Endothelial cell of umbilical vein (primary cell): ENCODE measurements around the gene ELF4. TPM values are rescaled to one million over a fixed set of nuclear protein-coding genes. Genes with fewer than 3 reads are reported as not detected.

ENCODE experiments used
- BruUV-seq: library from RNA; stranded (reverse); fragments of 400-500 nt; replicated peaks from 2 replicates; lab custom pipeline; 2021; lab: Mats Ljungman, UMichigan
- CTCF ChIA-PET: fragments of 300-600, 350-600 bp; sonication (Branson Sonifier 250); formaldehyde crosslinking; loops from one replicate; lab custom pipeline; 2021; ENCODE audit warnings: antibody characterized with exemption, inconsistent platforms; lab: Charles Lee
- POLR2A ChIA-PET: fragments of 300-600, 350-600 bp; sonication (Branson Sonifier 250); formaldehyde crosslinking; loops from one replicate; lab custom pipeline; 2021; ENCODE audit warnings: antibody characterized with exemption, inconsistent platforms; lab: Charles Lee
- DNase-seq: peaks from one replicate; pipeline ENCODE4 v3.0.0-alpha.2; 2011; ENCODE audit warnings: low read depth, low spot score
- FAIRE-seq: peaks from 2 replicates; lab custom pipeline; 2011; peaks lifted over from hg19 to GRCh38; lab: Jason Lieb, UNC
- H2AFZ ChIP-seq: 2 replicates; pipeline ENCODE4 v1.6.0; 2012; ENCODE audit warnings: low read depth, low read length, control low read depth, inconsistent platforms
- H3K27ac ChIP-seq: 2 replicates; pipeline ENCODE4 v1.5.1; 2011; ENCODE audit warnings: low read depth, mild to moderate bottlenecking, control low read depth, low read length, moderate library complexity; ENCODE audit not compliant: insufficient read depth
- H3K27me3 ChIP-seq, 2 experiments: 2 replicates each; pipeline versions ENCODE4 v1.6.0 to v1.6.1; 2011; ENCODE audit warnings: low read length in 2 of 2, mixed read lengths in 1 of 2; ENCODE audit not compliant: control insufficient read depth in 2 of 2, insufficient read depth in 2 of 2
- H3K36me3 ChIP-seq, 2 experiments: 2 replicates in 1 of 2; 3 replicates in 1 of 2; pipeline ENCODE4 v1.5.1; 2011; ENCODE audit warnings: low read length in 2 of 2, mild to moderate bottlenecking in 1 of 2, moderate library complexity in 1 of 2; ENCODE audit not compliant: control insufficient read depth in 2 of 2, insufficient read depth in 2 of 2; ENCODE audit errors: extremely low read depth in 1 of 2
- H3K4me1 ChIP-seq: 3 replicates; pipeline ENCODE4 v1.5.1; 2011; ENCODE audit warnings: mild to moderate bottlenecking, low read length; ENCODE audit not compliant: control insufficient read depth, insufficient read depth; ENCODE audit errors: extremely low read depth
- H3K4me2 ChIP-seq: 2 replicates; pipeline ENCODE4 v1.6.1; 2011; ENCODE audit warnings: low read length, control low read depth, mixed read lengths; ENCODE audit not compliant: insufficient read depth
- H3K4me3 ChIP-seq, 3 experiments: fragments of 200-600 bp in 1 of 3; sonication (generic), shearing (Covaris generic) in 1 of 3; replicated peaks in 1 of 3; 2 replicates each; pipeline ENCODE4 v1.5.1; 2011 to 2016; ENCODE audit warnings: control low read depth in 3 of 3, low read length in 3 of 3, mild to moderate bottlenecking in 2 of 3, inconsistent platforms in 1 of 3, low read depth in 1 of 3, moderate library complexity in 1 of 3; ENCODE audit not compliant: insufficient read depth in 1 of 3
- H3K79me2 ChIP-seq: 2 replicates; pipeline ENCODE4 v1.6.0; 2012; ENCODE audit warnings: low read length, inconsistent platforms; ENCODE audit not compliant: control insufficient read depth, insufficient read depth
- H3K9ac ChIP-seq: replicated peaks from 2 replicates; pipeline ENCODE3; 2011; ENCODE audit warnings: low read length, control low read depth; ENCODE audit not compliant: insufficient read depth; ENCODE audit errors: extremely low read depth
- H3K9me1 ChIP-seq: replicated peaks from 3 replicates; pipeline ENCODE4 v1.6.0; 2011; ENCODE audit warnings: mild to moderate bottlenecking, low read length; ENCODE audit not compliant: control insufficient read depth, insufficient read depth; ENCODE audit errors: extremely low read depth
- H3K9me3 ChIP-seq: replicated peaks from 2 replicates; pipeline ENCODE4 v1.5.1; 2012; ENCODE audit warnings: low read length, inconsistent platforms; ENCODE audit not compliant: control insufficient read depth, insufficient read depth
- H4K20me1 ChIP-seq: replicated peaks from 2 replicates; pipeline ENCODE3; 2011; ENCODE audit warnings: mild to moderate bottlenecking, low read length; ENCODE audit not compliant: control insufficient read depth, insufficient read depth; ENCODE audit errors: extremely low read depth
- CTCF ChIP-seq, 2 donors: IDR thresholded peaks; 1 replicate in 1 of 2; 2 replicates in 1 of 2; pipeline ENCODE4 v1.5.1; 2011; ENCODE audit warnings: low read length in 2 of 2, mild to moderate bottlenecking in 2 of 2, moderate library complexity in 2 of 2, control low read depth in 1 of 2, inconsistent platforms in 1 of 2, low read depth in 1 of 2; ENCODE audit not compliant: insufficient read depth in 1 of 2; ENCODE audit errors: extremely low read depth in 1 of 2
- EZH2 ChIP-seq: IDR thresholded peaks from 2 replicates; pipeline ENCODE4 v1.6.1; 2012; ENCODE audit warnings: borderline replicate concordance, low read depth, mild to moderate bottlenecking, moderate library complexity, low read length, inconsistent platforms; ENCODE audit not compliant: severe bottlenecking
- FOS ChIP-seq: IDR thresholded peaks from 2 replicates; pipeline ENCODE4 v1.6.1; 2011; ENCODE audit warnings: mild to moderate bottlenecking, low read length, moderate library complexity, borderline replicate concordance; ENCODE audit not compliant: insufficient read depth
- GATA2 ChIP-seq: IDR thresholded peaks from 2 replicates; pipeline ENCODE4 v1.7.0; 2011; ENCODE audit warnings: low read depth, mild to moderate bottlenecking, moderate library complexity, mixed read lengths, low read length; ENCODE audit not compliant: insufficient read length, insufficient read depth
- JUN ChIP-seq: IDR thresholded peaks from 2 replicates; pipeline ENCODE4 v1.6.1; 2011; ENCODE audit warnings: borderline replicate concordance, low read depth; ENCODE audit not compliant: insufficient read length, insufficient read depth
- MYC ChIP-seq: IDR thresholded peaks from one replicate; pipeline ENCODE4 v1.6.1; 2011; ENCODE audit warnings: mild to moderate bottlenecking, low read depth, low read length
- POLR2A ChIP-seq: IDR thresholded peaks from 2 replicates; pipeline ENCODE4 v1.6.1; 2012; ENCODE audit warnings: low read depth, mild to moderate bottlenecking, control low read depth, low read length
- POLR2AphosphoS5 ChIP-seq: IDR thresholded peaks from 2 replicates; pipeline ENCODE4 v1.6.1; 2012; ENCODE audit warnings: low read depth, mild to moderate bottlenecking, control low read depth, low read length, moderate library complexity; ENCODE audit not compliant: insufficient read depth
- dilution Hi-C: fragments of 300-500 bp; cut with MboI; formaldehyde crosslinking; loops from one replicate; pipeline ENCODE4 v1.15.0; 2019; ENCODE audit warnings: low sequenced_read_pairs; ENCODE audit not compliant: extremely low pct_ligation_motif_present
- intact Hi-C: fragments of 100-400 bp; cut with micrococcal nuclease; formaldehyde crosslinking; loops from one replicate; pipeline ENCODE4 v1.10.0; 2022
- polyA plus RNA-seq, 4 experiments: library from polyadenylated mRNA; depleted of rRNA in 3 of 4; stranded (reverse) in 3 of 4; unstranded in 1 of 4; fragments of >200 nt; gene quantifications; 2 replicates each; pipeline versions ENCODE4 v1.2.1 to v1.2.3, GENCODE V29; 2011 to 2012; ENCODE audit warnings: missing spikeins in 1 of 4
- total RNA-seq: library from RNA; stranded (reverse); gene quantifications from 2 replicates; pipeline ENCODE4 v1.2.3, GENCODE V29; 2021
- TF ChIP-seq, protein P1 (sequence below): IDR thresholded peaks from 2 replicates; pipeline ENCODE4 v1.6.1; 2011; ENCODE audit not compliant: insufficient read depth, insufficient read length

Gene ELF4
- total and polyA plus RNA-seq, 2 donors (not counting 3 experiments of a cell fraction or from before 2014, with no cell fraction given): 31.9 to 33.4 TPM

DNA sequence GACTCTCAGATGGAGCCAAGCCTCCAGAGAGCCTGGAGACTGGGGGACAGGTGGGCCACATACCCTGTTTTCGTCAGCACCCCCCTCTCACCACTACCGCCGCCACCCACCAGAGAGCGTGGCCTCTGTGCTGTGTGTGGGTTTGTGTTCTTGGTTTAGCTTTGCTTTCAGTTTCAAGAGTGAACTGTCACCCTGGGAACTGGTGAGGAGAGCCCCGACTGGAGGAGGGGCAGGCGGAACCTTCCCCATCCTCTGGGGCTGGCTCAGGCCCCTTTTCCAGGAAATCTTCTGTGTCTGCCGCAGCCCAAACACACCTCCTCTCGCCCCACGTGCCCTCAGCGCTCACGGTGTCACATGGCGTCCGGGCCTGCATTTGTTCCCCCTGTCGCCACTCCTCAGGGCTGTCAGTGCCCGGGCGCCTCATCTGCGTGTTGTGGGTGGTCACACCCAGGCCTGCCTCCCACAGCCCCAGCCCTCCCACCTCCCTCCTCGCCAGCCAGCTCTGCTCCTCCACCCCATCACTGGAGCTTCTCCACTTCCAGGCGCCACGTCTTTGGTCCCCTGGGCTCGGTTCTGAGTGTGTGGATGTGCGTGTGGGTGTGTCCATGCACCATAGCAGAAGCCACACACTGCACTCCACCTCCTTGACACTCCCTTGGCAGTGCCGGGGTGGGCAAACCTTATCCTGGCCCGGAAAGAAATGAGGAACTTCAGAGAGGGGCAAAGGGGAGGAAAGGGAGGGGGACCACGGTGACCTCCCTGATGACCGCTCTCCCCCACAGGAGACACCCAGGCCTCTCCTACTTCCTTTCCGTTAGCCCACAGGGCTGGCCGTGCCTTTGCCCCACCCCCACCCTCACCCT lies 27.8 kb downstream of the ELF4 start:
- H4K20me1 ChIP-seq: no peaks in the 10 kb centered on the region
- H3K79me2 ChIP-seq: peaks cover 38% of the 10 kb centered on the region
- FAIRE-seq: no peak
- H3K36me3 ChIP-seq: peaks cover 0 to 3% of the 10 kb centered on the region in 2 experiments
- no peaks in the 10 kb centered on the region for H3K27me3 ChIP-seq
- dilution Hi-C loops (no loop called here), intact Hi-C loops (no loop called here)
- no peak overlapping the region for H3K9ac ChIP-seq
- BruUV-seq: no TSS peak
- H3K9me3 ChIP-seq: no peaks in the 10 kb centered on the region
- CTCF ChIA-PET: interaction anchor here (0.9 to 3.5 kb wide), 2 partner anchors 38 to 109 kb away, joined by 3 to 65 read pairs; no protein-coding TSS in a partner anchor
- H3K9me1 ChIP-seq: no peaks in the 10 kb centered on the region
- no peak overlapping the region for H2AFZ ChIP-seq
- H3K4me3 ChIP-seq: no peak overlapping the region
- no peak overlapping the region for H3K4me2 ChIP-seq
- peaks cover 42% of the 10 kb centered on the region for H3K4me1 ChIP-seq
- TF ChIP-seq CTCF (IDR thresholded peaks at IDR 0.05; ENCODE audit: extremely low read depth in 1 of 2, insufficient read depth in 1 of 2, low read depth in 1 of 2, low read length in 2 of 2): no peak
- no peak for TF ChIP-seq EZH2
- no peak for TF ChIP-seq POLR2AphosphoS5
- TF ChIP-seq POLR2A: no peak
- TF ChIP-seq MYC: no peak
- no peak for TF ChIP-seq JUN
- no peak for TF ChIP-seq GATA2
- TF ChIP-seq FOS: no peak
- TF ChIP-seq, protein P1, sequence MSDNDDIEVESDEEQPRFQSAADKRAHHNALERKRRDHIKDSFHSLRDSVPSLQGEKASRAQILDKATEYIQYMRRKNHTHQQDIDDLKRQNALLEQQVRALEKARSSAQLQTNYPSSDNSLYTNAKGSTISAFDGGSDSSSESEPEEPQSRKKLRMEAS: no peak
- POLR2A ChIA-PET: no interaction called here
- DNase-seq: no peak
- peak overlapping the region; percentile 43 for H3K27ac ChIP-seq
